GM18502 (cell line): ENCODE measurements around the gene MYL10.
"Not testable (repeated sequence)": the region's sequence is repeated elsewhere in the genome, so short reads cannot be mapped to it uniquely, and the experiment has no call there.

Experiments used
- ATAC-seq: cut with Tn5 transposase; IDR thresholded peaks from one replicate; pipeline ENCODE4 v1.9.1; 2021; ENCODE audit warnings: mild to moderate bottlenecking; ENCODE audit not compliant: unreplicated experiment, poor library complexity

MYL10 gene

DNA sequence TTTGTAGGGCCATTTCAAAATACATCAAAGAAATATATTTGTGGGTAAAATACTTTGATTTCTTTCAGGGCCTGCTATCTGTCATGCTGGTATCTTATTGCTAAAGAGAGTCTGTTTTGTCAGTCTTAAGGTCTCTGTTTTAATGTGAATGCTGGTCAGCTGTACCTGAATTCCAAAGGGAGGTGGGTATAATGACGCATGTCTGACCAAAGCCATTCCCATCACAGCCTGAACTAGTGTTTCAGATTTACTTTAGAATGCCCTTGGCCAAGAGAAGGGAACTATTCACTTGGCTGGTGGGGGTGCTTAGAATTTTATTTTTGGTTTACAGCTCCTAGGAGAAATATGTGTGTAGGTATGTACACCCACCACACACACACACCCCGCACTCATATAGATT, 30.6 kb upstream of the MYL10 start:
- ATAC-seq: no peak

DNA sequence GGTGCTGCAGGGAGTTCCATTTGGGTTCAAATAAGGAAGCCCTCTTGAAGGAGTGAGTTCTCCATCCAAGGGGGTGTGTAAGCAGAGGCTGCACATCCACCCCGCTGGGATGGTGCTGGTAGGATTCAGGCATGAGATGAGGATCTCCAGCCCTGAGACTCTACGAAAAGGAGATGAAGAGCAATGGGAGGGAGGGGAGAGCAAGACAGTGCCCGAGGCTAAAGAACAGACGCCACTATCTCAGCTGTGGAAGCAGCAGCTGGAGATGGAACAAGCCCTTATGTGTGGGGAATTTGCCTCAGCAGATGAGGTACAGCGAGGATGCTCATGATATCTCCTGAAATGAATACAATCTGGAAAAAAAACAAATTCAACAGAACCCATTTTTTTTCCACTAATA, 28.1 kb upstream of the MYL10 start:
- no peak for ATAC-seq

DNA sequence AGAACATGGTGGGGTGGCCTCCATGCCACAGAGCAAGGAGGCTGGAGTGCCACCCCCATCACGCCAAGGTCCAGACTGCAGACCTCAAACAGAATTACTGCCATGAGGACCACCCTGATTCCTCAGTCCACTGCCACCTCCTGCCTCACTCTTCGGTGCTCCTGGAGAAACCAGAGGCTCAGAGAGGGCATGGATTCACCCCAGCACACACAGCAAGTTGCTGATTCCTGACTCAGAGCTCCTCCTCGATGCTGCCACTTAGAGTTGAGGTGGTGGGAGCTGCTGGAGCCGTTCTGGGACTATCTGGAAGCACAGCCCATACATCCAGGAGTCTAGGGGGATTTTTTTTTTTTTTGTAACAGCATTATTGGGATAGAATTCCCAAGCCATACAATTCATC, 22.0 kb upstream of the MYL10 start:
- no peak for ATAC-seq

DNA sequence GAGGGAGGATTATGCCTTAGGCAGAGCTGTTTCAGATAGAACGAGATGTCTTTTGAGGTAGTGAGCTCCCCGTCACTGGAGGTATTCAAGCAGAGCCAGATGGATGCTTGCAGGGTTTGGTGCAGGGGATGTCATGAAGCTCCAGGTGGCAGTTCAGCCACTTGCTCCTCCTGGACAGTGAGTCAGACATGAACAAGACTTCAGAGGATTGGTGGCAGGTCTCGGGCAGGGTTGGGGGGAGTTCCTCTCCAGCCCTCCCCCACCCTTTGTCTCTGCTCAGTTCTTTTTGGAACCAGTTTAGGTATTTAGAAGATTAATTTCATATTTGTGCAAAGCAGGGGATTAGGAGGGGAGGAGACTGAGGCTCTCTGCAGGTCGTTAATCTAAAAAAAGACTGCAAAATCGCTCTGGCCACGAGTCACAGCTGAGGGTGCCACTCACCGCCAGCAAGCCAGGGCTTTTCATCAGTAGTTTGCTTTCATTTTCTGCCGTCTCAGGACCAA, 21.5 kb upstream of the MYL10 start:
- no peak for ATAC-seq

DNA sequence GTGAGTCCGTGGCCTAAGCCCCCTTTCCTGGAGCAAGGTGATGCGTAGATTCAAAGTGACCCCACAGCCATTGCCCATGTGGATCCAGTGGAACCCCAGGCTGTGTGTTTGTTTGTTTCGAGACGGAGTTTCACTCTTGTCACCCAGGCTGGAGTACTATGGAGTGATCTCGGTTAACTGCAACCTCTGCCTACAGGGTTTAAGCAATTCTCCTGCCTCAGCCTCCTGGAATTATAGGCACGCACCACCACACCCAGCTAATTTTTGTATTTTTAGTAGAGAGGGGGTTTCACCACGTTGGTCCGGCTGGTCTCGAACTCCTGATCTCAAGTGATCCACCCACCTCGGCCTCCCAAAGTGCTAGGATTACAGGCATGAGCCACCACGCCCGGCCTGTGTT, 18.8 kb upstream of the MYL10 start:
- ATAC-seq: not testable (repeated sequence)

DNA sequence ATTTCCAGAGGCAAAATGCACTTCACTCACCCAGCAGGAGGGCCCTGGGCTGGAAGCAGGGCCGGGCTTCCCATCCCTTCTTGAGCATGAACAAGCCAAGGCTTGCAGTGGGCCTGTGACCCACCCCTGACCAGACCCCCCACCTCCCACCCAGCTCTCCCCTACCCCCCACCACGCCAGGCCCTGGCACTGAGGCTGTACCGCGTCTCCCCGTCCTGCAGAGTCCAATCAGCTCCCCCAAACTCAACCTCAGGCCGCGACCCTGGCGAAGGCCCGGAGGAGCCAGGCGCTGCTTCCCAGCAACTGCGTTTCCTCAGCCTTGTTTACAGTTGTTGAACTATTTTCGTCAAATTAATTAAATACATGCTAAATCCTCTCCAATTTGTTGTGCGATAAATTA, 16.9 kb upstream of the MYL10 start:
- ATAC-seq: no peak

DNA sequence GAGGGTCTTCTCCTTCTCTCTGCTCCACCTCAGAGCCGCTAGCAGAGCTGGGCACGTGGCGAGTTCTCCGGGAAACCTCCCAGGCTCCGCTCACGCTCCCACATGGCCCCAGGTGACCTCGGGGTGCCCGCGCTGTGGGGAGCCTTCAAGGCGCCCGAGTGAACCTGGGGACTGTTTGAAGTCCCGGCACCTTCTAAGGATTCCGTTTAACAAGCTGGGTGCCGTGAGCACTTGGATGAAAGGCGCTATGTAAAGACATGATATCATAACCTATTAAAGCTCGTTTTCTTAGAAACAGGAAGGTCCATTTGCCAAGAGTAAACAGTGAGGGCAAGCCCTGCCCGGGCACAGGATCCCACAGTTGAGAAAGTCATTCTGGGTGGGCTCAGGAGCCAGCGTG, 15.8 kb upstream of the MYL10 start:
- no peak for ATAC-seq

DNA sequence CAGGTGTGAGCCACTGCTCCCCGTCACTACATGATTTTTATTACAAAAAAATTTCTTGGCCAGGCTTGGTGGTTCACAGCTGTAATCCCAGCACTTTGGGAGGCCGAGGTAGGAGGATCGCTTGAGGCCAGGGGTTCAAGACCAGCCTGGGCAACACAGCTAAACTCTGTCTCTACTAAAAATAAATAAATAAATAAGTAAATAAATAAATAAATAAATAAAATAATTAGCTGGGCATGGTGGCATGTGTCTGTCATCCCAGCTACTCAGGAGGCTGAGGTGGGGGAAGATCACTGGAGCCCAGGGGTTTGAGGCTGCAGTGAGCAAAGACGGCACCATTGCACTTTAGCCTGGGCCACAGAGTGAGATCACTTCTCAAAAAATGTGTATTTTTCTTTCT, 10.0 kb upstream of the MYL10 start:
- ATAC-seq: not testable (repeated sequence)

DNA sequence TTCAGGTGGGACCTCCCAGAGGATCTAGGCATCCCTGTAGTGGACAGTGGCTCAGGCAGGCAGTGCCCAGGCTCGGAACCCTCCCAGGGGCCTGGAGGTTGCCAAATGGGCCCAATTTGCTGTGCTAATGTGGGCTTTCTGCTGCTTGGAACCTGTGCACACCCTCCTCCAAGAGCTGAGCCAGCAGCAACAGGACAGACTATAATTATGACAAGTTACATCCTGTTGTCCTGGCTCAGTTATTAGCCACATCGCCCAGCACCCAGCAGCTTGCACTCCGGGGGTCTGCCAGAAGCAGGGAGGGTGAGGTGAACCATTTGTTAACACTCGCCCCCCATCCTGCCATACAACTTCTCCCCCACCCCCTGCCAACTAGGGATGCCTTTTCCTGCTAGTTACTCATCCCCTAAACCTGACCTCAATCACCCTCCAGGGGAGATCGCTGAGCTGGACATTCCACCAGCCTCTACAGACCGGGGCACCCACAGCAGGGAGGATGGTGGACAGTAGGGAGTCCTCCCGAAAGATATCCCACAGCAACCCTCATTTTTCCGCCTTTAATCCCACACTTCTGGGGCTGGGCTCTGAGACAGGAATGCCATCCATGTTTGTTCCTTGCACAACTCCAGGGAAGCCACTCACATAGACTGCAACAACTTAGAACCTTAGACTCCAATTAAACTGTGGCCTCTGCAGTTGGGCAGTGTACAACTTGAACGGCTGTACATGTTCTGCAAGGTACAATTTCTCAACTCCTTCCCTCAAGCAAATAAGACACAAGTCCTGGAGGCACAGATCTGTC, 7.9 kb upstream of the MYL10 start:
- ATAC-seq: no peak

DNA sequence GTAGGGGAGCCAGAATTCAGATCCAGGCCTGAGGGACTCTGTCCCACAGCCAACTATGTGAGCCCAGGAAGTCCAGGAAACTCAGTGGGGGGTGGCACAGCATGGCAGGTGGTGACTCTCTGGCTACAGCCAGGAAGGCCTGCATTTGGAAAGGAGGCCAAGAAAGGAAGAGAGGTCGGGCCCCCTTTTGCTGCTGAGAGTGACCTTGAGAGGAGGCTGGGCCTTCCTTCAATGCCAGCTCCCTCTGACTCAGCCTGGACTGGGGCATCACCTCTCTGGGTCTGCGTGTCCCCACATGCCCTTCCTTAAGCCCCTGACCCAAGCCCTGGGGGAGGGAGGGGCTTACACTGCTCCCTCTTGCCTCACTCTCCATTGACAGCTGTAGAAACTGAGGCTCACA, 6.4 kb upstream of the MYL10 start:
- ATAC-seq: no peak

DNA sequence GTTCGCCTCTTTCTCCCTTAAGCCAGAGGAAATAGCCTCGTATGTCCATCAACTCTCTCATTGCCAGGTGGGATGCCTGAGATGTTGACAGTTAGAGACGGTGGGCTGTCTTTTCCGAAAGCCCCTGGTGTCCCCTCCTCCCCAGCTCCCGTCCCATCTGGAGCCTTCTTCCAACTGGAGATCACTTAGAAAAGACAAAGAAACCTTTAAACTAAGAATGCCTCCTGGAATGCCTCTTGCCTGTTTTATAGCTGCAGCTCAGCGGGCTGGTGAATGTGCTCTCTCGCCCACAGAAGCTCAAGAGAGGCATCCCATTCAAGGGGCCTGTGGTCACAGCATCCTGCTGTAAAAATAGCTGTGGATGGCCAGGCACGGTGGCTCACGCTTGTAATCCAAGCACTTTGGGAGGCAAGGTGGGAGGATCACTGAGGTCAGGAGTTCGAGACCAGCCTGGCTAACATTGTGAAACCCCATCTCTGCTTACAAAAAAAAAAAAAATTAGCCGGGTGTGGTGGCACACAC, 5.2 kb upstream of the MYL10 start:
- ATAC-seq: no peak

DNA sequence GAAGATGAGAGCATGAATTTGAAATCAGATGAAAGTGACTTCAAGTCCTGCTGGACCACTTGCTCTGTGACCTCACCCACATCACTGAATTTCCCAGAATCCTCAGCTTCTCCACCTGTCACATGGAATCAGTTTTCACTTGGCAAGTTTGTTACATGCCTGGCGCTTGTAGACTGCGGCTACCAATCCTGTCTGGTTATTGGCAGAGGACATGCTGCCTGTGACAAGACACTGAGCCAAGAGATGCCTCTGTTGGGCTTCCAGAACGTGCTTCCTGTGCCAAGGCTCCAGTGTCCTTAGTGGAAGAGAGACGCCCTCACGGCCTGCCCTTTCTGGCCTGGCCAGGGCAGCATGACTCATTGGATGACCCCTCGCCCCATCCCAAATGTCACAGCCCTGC, 4.4 kb upstream of the MYL10 start:
- no peak for ATAC-seq

DNA sequence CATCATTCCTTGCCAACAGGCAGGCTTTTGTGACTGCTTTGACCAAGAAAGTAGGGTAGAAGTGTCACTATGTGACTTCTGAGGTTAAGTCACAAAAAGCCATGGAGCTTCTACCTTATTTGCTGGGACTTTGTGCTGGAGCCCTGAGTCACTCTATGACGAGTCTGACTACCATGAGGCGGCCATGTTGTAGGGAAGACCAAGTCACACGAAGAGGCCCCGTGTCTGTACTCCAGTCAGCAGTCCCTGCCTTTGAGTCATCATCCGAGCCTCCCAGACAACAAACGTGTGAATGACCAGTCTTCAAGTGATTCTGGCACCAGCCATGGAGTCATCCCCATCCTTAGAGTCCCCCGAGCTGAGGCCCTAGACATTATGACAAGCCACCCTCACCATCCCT, 3.5 kb upstream of the MYL10 start:
- ATAC-seq: no peak

DNA sequence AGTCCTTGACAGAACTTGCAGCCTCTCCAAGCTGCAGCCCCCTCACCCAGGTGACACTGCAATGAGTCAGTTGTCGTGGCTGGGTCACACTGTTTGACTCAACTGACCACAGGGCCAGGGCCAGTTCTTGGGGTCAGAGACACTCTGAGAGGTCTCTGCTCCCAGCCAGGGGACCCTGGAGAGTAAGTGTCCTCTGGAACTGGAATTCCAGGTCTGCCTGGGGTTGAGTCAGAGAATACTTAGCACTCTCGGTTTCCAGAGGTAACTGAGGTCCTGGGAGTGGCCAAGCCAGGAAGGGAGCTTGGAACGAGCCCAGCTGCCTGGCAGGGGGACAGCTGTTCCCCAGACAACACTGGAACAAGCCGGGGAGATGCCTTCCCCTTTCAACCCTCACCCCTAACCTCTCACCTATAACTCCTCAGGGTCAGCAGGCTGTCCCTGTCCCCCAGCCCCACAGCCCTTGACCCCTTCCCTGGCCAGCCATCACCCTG, 2.2 kb upstream of the MYL10 start:
- no peak for ATAC-seq

DNA sequence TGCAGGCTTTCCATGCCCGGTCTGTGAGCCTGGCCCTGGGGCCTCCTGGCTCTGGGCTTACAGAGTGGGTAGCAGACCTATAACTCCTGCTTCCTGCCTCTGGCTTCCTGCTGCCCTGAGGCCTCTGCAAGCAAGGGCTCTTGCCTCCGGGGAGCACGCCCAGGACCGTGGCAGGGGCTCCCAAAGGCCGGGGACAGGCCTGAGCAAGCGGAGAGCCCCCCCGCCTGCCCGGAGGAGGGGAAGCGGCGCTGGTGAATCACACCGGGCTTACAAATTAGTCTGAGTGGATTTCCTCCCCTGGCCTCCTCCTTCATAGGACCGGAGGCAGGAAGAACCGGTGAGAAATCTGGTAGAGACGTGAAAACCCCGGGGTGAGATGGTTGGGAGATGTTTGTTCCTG, 1.5 kb upstream of the MYL10 start:
- ATAC-seq: no peak

DNA sequence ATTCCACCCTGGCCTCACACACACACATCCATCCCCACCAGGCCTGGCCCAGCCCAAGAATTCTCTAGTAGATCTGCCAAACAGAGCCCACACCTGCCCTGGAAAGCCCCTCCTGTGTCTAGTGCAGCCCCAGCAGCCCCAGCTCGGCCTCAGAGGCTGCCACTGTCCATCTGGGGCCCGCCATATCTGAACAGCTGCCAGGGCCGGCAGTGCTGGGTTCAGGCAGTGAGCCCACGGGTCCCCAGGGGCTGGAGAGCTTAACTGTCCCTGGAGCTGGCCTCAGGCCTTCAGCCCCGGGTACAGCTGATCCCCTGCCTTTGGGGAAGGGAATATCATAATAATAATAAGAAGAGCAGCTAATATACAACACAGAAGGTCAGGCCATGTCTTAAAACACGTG, 574 bp downstream of the MYL10 start:
- no peak for ATAC-seq

DNA sequence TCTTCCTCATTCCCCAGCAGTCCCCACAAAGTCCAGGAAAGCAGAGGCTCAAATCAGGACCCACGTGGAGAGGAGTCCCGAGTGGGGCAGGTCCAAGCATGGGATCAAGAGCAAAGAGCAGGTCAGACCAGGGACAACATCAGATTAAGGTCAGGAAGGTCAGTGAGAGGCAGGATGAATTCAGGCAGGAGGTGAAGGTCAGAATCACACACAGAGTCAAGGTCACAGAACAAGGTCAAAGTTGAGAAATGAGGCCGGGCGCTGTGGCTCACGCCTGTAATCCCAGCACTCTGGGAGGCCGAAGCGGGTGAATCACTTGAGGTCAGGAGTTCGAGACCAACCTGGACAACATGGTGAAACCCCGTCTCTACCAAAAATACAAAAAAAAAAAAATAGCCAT, 2.3 kb downstream of the MYL10 start:
- ATAC-seq: no peak

DNA sequence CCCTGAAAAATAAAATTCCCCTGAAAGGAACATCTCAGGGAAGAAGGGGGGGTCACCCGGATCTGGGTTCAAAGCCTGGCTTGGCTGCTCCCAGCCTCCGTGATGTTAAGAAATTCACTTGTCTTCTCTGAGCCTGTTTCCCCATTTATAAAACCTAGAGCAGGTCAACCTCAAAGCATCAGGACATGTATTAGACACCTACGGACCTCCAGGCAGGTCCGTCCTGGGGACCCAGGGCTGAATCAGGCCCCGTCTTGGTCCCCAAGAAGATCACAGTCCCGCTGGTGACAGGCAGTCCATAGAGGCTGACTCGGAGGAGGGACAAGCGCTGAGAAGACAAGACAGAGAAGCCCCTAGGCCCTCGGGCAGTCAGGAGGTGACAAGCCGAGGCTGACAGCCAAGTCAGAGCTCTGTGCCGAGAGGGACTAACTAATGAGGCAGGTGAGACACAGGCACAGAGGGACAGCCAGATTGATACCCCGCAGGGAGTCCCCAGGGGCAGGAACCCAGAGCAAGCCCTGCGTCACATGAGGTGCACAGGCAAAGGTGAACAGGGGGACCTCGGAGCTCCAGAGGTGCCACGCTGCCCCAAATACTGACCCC, 2.9 kb downstream of the MYL10 start:
- ATAC-seq: no peak

DNA sequence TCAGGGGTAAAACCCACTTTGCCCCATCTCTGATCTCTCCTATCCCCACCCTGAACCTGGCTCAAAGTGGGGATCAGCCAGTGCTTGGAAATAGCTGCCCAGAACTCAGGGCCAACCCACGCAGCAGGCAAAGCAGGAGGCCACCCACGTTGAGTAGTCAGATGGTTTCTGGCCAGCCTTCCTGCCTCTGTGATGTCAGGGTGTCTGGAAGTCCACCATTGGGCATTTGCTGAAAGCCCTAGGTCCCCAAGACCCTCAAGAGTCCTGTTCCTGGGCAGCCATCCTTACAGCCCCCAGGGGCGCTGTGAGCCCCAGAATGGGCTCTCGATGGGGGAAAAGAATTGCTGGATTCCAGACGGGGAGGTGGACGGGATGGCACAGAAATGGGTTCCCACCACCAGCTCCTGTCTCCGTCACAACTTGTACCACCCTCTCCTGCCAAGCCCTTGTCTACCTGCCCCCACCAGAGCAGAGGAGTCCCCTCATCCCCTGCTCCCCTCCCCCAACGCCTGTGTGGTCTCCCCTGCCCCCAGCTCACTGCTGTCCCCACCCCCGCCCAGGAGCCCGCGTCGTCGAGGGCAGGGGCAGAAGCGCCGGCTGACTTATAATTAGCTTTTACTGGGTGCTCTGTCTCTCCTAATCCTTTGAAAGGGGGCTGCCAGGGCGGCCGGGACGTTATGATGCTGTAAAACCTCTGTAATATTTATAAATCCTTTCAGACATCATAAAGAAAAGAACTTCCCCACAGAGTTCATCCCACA, 3.9 kb downstream of the MYL10 start:
- no peak for ATAC-seq

DNA sequence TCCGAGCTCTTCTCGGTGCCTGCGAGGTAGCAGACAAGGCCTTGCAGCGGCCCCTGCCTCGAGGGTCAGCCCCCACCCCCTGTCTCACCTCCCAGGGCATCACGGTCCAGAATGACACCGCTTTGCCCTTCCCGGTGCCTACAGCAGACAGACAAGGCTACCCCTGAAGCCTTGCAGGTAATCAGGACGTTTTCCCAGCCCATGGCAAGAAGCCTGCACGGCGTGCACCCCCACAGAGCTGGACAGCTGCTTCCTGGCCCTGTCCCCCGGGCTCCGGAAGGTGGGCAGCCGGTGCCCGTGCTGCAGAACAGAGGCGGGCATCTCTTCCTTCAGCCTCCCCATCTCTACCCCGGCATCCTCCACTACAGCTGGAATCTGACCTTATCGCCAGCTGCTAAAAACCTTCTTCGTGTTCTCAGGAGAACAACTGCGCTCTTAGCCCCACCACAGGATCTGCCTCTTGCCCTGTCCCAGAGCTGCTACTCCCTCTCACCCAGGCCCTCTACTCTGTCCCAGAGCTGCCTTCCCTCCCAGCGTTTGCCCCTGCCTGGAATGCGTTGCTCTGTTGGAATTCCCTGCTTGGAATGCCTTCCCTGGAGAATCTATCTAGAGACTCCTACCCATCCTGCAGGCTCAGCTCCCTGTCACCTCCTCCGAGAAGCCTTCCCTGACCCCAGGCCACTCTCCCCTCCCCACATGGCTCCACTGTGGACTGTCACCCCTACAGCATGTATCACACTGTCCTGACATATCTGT, 4.7 kb downstream of the MYL10 start:
- no peak for ATAC-seq
